Gastroesophageal sphincter (tissue), 4 donors: ENCODE measurements around the gene SMPD2. TPM values are rescaled to one million over a fixed set of nuclear protein-coding genes. Genes with fewer than 3 reads are reported as not detected.
A peak's percentile ranks its signal among the peaks of the same experiment; 100 is the strongest.

Experiments used
- ATAC-seq: fragments of 150-250 bp; one replicate; pipeline ENCODE4 v1.9.1; 2016; ENCODE audit warnings: mild to moderate bottlenecking, moderate library complexity
- H3K27ac ChIP-seq, 4 donors: fragments of 200-600 bp; sonication (generic) in 3 of 4; 1 replicate in 3 of 4; 2 replicates in 1 of 4; pipeline ENCODE4 v1.5.1; 2016 to 2019
- H3K27me3 ChIP-seq: fragments of 200-600 bp; sonication (generic); one replicate; pipeline ENCODE4 v1.5.1; 2019
- H3K36me3 ChIP-seq, 2 donors: fragments of 200-600 bp; sonication (generic); one replicate each; pipeline ENCODE4 v1.5.1; 2019; ENCODE audit warnings: control low read depth in 1 of 2
- H3K4me1 ChIP-seq, 3 donors: fragments of 200-600 bp; sonication (generic); 1 replicate in 2 of 3; 2 replicates in 1 of 3; pipeline ENCODE4 v1.5.1; 2016 to 2019; ENCODE audit warnings: control low read depth in 2 of 3
- H3K4me3 ChIP-seq, 2 donors: fragments of 200-600 bp; sonication (generic); one replicate each; pipeline ENCODE4 v1.5.1; 2019; ENCODE audit warnings: mild to moderate bottlenecking in 1 of 2, moderate library complexity in 1 of 2
- H3K9me3 ChIP-seq, 3 donors: fragments of 200-600 bp; sonication (generic); one replicate each; pipeline ENCODE4 v1.5.1; 2017 to 2019; ENCODE audit warnings: control low read depth in 2 of 3
- EP300 ChIP-seq: sonication (generic); formaldehyde crosslinking; IDR thresholded peaks from one replicate; pipeline ENCODE4 v1.6.1; 2017; ENCODE audit warnings: antibody characterized with exemption, mild to moderate bottlenecking
- POLR2A ChIP-seq, 2 donors: fragments of 450-650 bp; IDR thresholded peaks; one replicate each; pipeline ENCODE4 v1.6.1; 2017; ENCODE audit warnings: antibody characterized with exemption in 2 of 2, mild to moderate bottlenecking in 2 of 2, moderate library complexity in 1 of 2
- POLR2AphosphoS5 ChIP-seq: sonication (generic); formaldehyde crosslinking; IDR thresholded peaks from one replicate; pipeline ENCODE4 v1.6.1; 2017; ENCODE audit warnings: antibody characterized with exemption
- WGBS, 2 donors: methylation state at CpG; one replicate each; pipeline ENCODE4 v1.1.5; 2018; ENCODE audit warnings: low coverage in 1 of 2; 5-methylcytosine and 5-hydroxymethylcytosine counted together
- total RNA-seq, 4 donors: library from RNA; depleted of rRNA; stranded (reverse); fragments of >200 nt; gene quantifications; one replicate each; pipeline ENCODE4 v1.1.0, GENCODE V29; 2016
- TF ChIP-seq, protein P1 (sequence below), 4 experiments: fragments of 200-600 bp in 2 of 4; fragments of 450-650 bp in 2 of 4; sonication (generic) in 1 of 4; IDR thresholded peaks; one replicate each; pipeline ENCODE4 v1.5.1; 2017 to 2019; ENCODE audit warnings: antibody characterized with exemption in 4 of 4, mild to moderate bottlenecking in 2 of 4, moderate library complexity in 2 of 4

The SMPD2 gene
- total RNA-seq, 4 donors from 2014 or later: 3.5 to 7.5 (median 6.4) TPM

- Histone ChIP-seq H3K9me3 (no peaks in the 10 kb centered on the region), H3K27me3 (no peaks in the 10 kb centered on the region), H3K4me1 (peaks cover 4 to 62% (median 32%) of the 10 kb centered on the region in 3 donors), H3K27ac (no peak overlapping the region), H3K4me3 (no peak overlapping the region), H3K36me3 (peaks cover 0 to 66% of the 10 kb centered on the region in 2 donors)
- ATAC-seq: no peak
- 83 to 100% methylated on average over 4 to 6 of the region's 9 CpGs for WGBS, 2 donors
- no peak for TF ChIP-seq EP300
- TF ChIP-seq, protein P1, sequence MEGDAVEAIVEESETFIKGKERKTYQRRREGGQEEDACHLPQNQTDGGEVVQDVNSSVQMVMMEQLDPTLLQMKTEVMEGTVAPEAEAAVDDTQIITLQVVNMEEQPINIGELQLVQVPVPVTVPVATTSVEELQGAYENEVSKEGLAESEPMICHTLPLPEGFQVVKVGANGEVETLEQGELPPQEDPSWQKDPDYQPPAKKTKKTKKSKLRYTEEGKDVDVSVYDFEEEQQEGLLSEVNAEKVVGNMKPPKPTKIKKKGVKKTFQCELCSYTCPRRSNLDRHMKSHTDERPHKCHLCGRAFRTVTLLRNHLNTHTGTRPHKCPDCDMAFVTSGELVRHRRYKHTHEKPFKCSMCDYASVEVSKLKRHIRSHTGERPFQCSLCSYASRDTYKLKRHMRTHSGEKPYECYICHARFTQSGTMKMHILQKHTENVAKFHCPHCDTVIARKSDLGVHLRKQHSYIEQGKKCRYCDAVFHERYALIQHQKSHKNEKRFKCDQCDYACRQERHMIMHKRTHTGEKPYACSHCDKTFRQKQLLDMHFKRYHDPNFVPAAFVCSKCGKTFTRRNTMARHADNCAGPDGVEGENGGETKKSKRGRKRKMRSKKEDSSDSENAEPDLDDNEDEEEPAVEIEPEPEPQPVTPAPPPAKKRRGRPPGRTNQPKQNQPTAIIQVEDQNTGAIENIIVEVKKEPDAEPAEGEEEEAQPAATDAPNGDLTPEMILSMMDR (IDR thresholded peaks at IDR 0.05): no peak
- no peak for TF ChIP-seq POLR2A (IDR thresholded peaks at IDR 0.05)
- TF ChIP-seq POLR2AphosphoS5: no peak
Observed at GRCh38 chr6:109478222-109478805, 37.8 kb downstream of the SMPD2 start.

- Histone ChIP-seq H3K4me1 (peaks cover 4 to 67% (median 32%) of the 10 kb centered on the region in 3 donors), H3K4me3 (no peak overlapping the region), H3K27me3 (no peaks in the 10 kb centered on the region), H3K36me3 (peaks cover 0 to 59% of the 10 kb centered on the region in 2 donors), H3K9me3 (no peaks in the 10 kb centered on the region), H3K27ac (no peak overlapping the region)
- no peak for ATAC-seq
- TF ChIP-seq, protein P1 (IDR thresholded peaks at IDR 0.05): no peak
- TF ChIP-seq EP300 (no peak), POLR2A (IDR thresholded peaks at IDR 0.05) (no peak), POLR2AphosphoS5 (no peak)
- 76 to 98% methylated on average over 5 of the region's 5 CpGs for WGBS, 2 donors
Observed at GRCh38 chr6:109478841-109479624, 38.5 kb downstream of the SMPD2 start.

GRCh38 chr6:109480993-109481480 is 40.5 kb downstream of the SMPD2 start:
- ATAC-seq: no peak
- no peak overlapping the region for H3K4me3 ChIP-seq
- no peak overlapping the region for H3K27ac ChIP-seq
- TF ChIP-seq POLR2A (IDR thresholded peaks at IDR 0.05) (no peak), POLR2AphosphoS5 (no peak)
- H3K4me1 ChIP-seq: peaks cover 4 to 67% (median 32%) of the 10 kb centered on the region in 3 donors
- WGBS, 2 donors: 93 to 97% methylated on average over 4 to 7 of the region's 7 CpGs
- peaks cover 0 to 39% of the 10 kb centered on the region in 2 donors for H3K36me3 ChIP-seq
- no peaks in the 10 kb centered on the region for H3K27me3 ChIP-seq
- no peaks in the 10 kb centered on the region for H3K9me3 ChIP-seq

DNA sequence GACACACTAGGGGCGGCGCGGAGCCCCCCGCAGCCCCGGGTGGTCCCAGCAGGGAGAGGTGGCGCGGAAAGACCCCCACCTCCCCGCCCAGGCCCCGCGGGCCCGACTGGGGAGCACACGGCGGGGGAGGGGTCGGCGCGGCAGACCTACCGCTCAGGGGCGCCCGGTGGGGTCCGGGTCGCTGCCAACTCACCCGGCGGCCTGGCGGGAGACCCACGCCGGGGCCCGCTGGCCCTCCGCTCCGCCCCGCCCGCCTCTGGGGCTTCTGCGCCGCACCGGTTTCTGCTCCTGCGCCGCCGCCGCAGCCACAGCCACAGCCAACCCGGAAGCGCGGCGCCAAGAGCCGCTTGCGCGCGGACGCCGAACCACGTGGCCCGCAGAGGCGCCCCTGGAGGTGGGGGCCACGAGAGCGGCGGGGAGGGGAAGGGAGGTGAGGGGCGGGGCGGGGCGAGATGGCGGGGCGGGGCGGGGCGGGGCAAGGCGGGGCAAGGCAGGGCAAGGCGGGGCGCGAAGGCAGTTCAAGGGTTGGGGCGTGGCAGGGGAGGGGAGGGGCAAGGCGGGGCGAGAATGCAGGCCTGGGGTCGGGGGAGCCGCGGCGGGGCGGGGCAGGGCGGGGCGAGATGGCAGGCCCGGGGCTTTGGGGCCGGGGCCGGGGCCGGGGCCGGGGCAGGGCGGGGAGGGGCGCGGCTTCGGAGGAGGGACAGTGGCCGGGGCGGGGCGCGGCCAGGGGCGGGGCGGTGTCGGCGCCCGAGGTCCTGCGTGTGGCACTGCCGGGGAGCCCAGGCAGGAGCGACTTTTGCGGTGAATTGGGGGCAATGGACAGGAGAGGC is 42.6 kb downstream of the SMPD2 start, which contains the start of gene ZBTB24:
Gene ZBTB24 (minus strand): TSS at position 315 of the 830 bp plus-strand sequence. CDS start 1,193 bp downstream, outside the sequence.
- Histone ChIP-seq H3K4me1 (peaks cover 4 to 51% (median 32%) of the 10 kb centered on the region in 3 donors), H3K9me3 (no peaks in the 10 kb centered on the region), H3K27me3 (no peaks in the 10 kb centered on the region), H3K27ac (peak within 1 kb of the TSS; percentile 72 to 92 (median 85)), H3K36me3 (peaks cover 0 to 19% of the 10 kb centered on the region in 2 donors), H3K4me3 (peak within 1 kb of the TSS; percentile 97 to 100)
- 0% methylated on average over 2 of the region's 97 CpGs; no CpG with 5 or more reads in 1 of the 2 donors for WGBS, 2 donors
- ATAC-seq: peak; percentile 94
- TF ChIP-seq EP300 (no peak), POLR2AphosphoS5 (peak; percentile 81), POLR2A (IDR thresholded peaks at IDR 0.05) (peak; percentile 84 to 85)
- TF ChIP-seq, protein P1 (IDR thresholded peaks at IDR 0.05): peak in 1 of 4 experiments; percentile 18

DNA sequence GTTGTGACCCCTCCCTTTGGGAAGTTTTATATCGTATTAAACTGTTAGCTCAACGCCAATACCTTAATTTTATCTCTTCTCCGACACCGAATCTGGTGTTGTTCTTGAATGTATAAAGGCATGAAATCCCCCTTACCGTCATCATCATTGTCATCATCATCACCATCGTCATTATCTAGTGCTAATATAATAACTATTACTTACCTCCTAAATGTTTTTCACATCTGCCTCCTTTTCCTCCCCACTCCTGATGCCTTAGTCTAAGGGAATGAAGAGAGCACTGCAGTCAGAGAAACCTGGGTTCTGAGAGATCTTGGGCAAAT is 43.2 kb downstream of the SMPD2 start:
- peak; percentile 6 for ATAC-seq
- peaks cover 4 to 45% (median 26%) of the 10 kb centered on the region in 3 donors for H3K4me1 ChIP-seq
- 0 to 8% methylated on average over 5 to 6 of the region's 6 CpGs for WGBS, 2 donors
- peak overlapping the region; percentile 97 to 100 for H3K4me3 ChIP-seq
- H3K36me3 ChIP-seq: peaks cover 0 to 14% of the 10 kb centered on the region in 2 donors
- TF ChIP-seq POLR2A (IDR thresholded peaks at IDR 0.05) (no peak), EP300 (no peak), POLR2AphosphoS5 (no peak)
- TF ChIP-seq, protein P1 (IDR thresholded peaks at IDR 0.05): no peak
- H3K27ac ChIP-seq: peak overlapping the region; percentile 12 to 92 (median 85)
- no peaks in the 10 kb centered on the region for H3K9me3 ChIP-seq
- H3K27me3 ChIP-seq: no peaks in the 10 kb centered on the region
